ENCODE results near the gene ZNF664. TPM values are rescaled to one million over a fixed set of nuclear protein-coding genes. Genes with fewer than 3 reads are reported as not detected.

The ZNF664 gene
- total RNA-seq, 1 experiment from 2014 or later, result 80.8 TPM

DNA sequence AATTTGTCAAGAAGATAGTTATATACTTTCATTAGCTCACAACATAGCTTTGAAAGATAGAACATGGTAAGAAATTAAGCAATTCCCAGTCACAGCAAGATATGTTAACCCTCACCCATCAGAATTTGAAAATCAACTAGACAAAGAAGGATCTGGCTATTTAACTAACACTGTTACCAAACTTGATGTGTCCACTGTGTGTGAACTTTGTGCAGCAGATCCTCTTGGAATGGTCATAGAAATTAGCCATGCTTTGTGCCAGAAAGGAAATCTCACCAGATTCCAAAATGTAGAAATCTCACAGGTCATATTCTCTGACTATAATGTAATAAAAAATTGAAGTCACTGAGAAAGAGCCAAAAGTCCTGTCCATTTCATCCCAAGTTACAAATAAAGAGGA, 46.1 kb downstream of the ZNF664 start:
- no peak overlapping the region for H3K9ac ChIP-seq (ENCODE audit: low read length)
- no peaks in the 10 kb centered on the region for H3K36me3 ChIP-seq (ENCODE audit: low read depth, low read length)
- no peaks in the 10 kb centered on the region for H3K9me2 ChIP-seq (replicated peaks; ENCODE audit: low read length)
- no peaks in the 10 kb centered on the region for H3F3A ChIP-seq (ENCODE audit: low read length, unreplicated experiment)
- CTCF ChIA-PET, result interaction anchor here (0.6 kb wide), 1 partner anchor 54 kb away, joined by 3 read pairs; no protein-coding TSS in a partner anchor
- no peaks in the 10 kb centered on the region for H3K79me2 ChIP-seq (ENCODE audit: low read length)
- no peaks in the 10 kb centered on the region for H3K9me3 ChIP-seq (ENCODE audit: low read length)
- TF ChIP-seq, protein P1, sequence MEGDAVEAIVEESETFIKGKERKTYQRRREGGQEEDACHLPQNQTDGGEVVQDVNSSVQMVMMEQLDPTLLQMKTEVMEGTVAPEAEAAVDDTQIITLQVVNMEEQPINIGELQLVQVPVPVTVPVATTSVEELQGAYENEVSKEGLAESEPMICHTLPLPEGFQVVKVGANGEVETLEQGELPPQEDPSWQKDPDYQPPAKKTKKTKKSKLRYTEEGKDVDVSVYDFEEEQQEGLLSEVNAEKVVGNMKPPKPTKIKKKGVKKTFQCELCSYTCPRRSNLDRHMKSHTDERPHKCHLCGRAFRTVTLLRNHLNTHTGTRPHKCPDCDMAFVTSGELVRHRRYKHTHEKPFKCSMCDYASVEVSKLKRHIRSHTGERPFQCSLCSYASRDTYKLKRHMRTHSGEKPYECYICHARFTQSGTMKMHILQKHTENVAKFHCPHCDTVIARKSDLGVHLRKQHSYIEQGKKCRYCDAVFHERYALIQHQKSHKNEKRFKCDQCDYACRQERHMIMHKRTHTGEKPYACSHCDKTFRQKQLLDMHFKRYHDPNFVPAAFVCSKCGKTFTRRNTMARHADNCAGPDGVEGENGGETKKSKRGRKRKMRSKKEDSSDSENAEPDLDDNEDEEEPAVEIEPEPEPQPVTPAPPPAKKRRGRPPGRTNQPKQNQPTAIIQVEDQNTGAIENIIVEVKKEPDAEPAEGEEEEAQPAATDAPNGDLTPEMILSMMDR (conservative IDR thresholded peaks at IDR 0.05; ENCODE audit: low read depth, low read length), result no peak
- no peak for TF ChIP-seq EZH2 (IDR thresholded peaks at IDR 0.05; ENCODE audit: low read length, unreplicated experiment)
- TF ChIP-seq EZH2phosphoT487 (IDR thresholded peaks at IDR 0.05; ENCODE audit: borderline replicate concordance, low read length), result no peak
- H4K20me1 ChIP-seq (ENCODE audit: low read length), result no peaks in the 10 kb centered on the region
- POLR2A ChIA-PET (ENCODE audit: unreplicated experiment), result no interaction called here
- DNase-seq (no peak), ATAC-seq (no peak)
- BruUV-seq (replicated peaks), result no TSS peak
- H3K4me2 ChIP-seq (ENCODE audit: low read length), result no peak overlapping the region
- intact Hi-C loops (cut with micrococcal nuclease), result no loop called here
- H3K4me3 ChIP-seq (ENCODE audit: low read length), result no peak overlapping the region
- H3K27ac ChIP-seq (ENCODE audit: low read length), result no peak overlapping the region
- no peaks in the 10 kb centered on the region for H3K27me3 ChIP-seq (ENCODE audit: low read length)
- no peak overlapping the region for H2AFZ ChIP-seq (ENCODE audit: low read length)
- peaks cover 4% of the 10 kb centered on the region for H3K4me1 ChIP-seq (ENCODE audit: insufficient read depth, low read length)

DNA sequence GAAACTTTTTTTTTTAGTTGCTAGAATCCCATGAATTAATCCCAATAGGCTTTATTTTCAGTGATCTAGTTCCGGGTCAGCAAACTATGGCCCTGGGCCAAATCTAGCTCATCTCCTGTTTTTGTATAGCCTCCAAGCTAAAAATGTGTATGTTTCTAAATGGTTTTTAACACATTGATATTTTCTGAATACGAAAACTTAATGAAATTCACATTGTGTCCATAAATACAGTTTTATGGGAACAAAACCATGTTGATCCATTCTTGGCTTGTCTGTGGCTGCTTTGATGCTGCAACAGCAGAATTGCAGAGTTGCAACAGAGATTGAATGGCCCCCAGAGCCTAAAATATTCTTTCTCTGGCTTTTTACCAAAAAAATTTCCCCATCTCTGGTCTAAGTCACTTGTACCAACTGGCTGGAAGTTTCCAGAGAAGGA, 47.5 kb downstream of the ZNF664 start:
- Histone ChIP-seq H3K4me2 (ENCODE audit: low read length) (no peak overlapping the region), H3F3A (ENCODE audit: low read length, unreplicated experiment) (no peaks in the 10 kb centered on the region), H3K9me2 (replicated peaks; ENCODE audit: low read length) (no peaks in the 10 kb centered on the region), H3K36me3 (ENCODE audit: low read depth, low read length) (no peaks in the 10 kb centered on the region), H3K4me3 (ENCODE audit: low read length) (no peak overlapping the region), H3K27ac (ENCODE audit: low read length) (no peak overlapping the region), H3K9ac (ENCODE audit: low read length) (no peak overlapping the region), H3K4me1 (ENCODE audit: insufficient read depth, low read length) (peaks cover 14% of the 10 kb centered on the region), H3K27me3 (ENCODE audit: low read length) (no peaks in the 10 kb centered on the region), H3K9me3 (ENCODE audit: low read length) (no peaks in the 10 kb centered on the region), H3K79me2 (ENCODE audit: low read length) (no peaks in the 10 kb centered on the region), H4K20me1 (ENCODE audit: low read length) (no peaks in the 10 kb centered on the region), H2AFZ (ENCODE audit: low read length) (no peak overlapping the region)
- CTCF ChIA-PET, result no interaction called here
- DNase-seq, result no peak
- intact Hi-C loops (cut with micrococcal nuclease), result no loop called here
- no peak for TF ChIP-seq EZH2phosphoT487 (IDR thresholded peaks at IDR 0.05; ENCODE audit: borderline replicate concordance, low read length)
- POLR2A ChIA-PET (ENCODE audit: unreplicated experiment), result no interaction called here
- ATAC-seq, result no peak
- BruUV-seq (replicated peaks), result no TSS peak

DNA sequence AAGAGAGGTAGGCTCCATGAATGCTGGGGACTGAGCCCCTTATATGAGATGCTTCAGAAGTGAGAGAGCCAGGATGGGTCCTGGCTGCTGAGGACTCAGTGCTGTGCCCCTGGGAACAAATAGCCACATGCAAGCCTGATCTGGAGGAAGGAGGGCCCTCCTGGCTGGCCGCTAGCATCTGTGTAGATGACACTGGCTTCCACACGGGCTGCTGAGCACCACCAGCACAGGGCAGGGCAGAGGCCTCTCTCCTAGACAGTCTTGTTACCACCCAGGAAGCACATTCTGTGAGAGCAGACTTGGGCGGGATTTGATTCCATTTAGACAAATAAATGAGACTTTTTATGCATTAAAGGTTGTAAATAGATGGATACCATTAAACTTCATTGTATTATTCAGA, 48.0 kb downstream of the ZNF664 start:
- Histone ChIP-seq H3K27ac (ENCODE audit: low read length) (no peak overlapping the region), H3K9me2 (replicated peaks; ENCODE audit: low read length) (no peaks in the 10 kb centered on the region), H4K20me1 (ENCODE audit: low read length) (no peaks in the 10 kb centered on the region), H3K9ac (ENCODE audit: low read length) (no peak overlapping the region), H3K4me2 (ENCODE audit: low read length) (no peak overlapping the region), H3K36me3 (ENCODE audit: low read depth, low read length) (no peaks in the 10 kb centered on the region), H2AFZ (ENCODE audit: low read length) (no peak overlapping the region), H3K4me3 (ENCODE audit: low read length) (no peak overlapping the region), H3K9me3 (ENCODE audit: low read length) (no peaks in the 10 kb centered on the region), H3F3A (ENCODE audit: low read length, unreplicated experiment) (no peaks in the 10 kb centered on the region), H3K27me3 (ENCODE audit: low read length) (no peaks in the 10 kb centered on the region), H3K79me2 (ENCODE audit: low read length) (no peaks in the 10 kb centered on the region), H3K4me1 (ENCODE audit: insufficient read depth, low read length) (peaks cover 14% of the 10 kb centered on the region)
- intact Hi-C loops (cut with micrococcal nuclease), result no loop called here
- ATAC-seq, result no peak
- ChIA-PET POLR2A (ENCODE audit: unreplicated experiment) (no interaction called here), CTCF (no interaction called here)
- TF ChIP-seq EZH2phosphoT487 (IDR thresholded peaks at IDR 0.05; ENCODE audit: borderline replicate concordance, low read length) (no peak), EZH2 (IDR thresholded peaks at IDR 0.05; ENCODE audit: low read length, unreplicated experiment) (no peak)
- TF ChIP-seq, protein P1 (conservative IDR thresholded peaks at IDR 0.05; ENCODE audit: low read depth, low read length), result no peak
- BruUV-seq (replicated peaks), result no TSS peak
- DNase-seq, result no peak
